Neural cell (in vitro differentiated cells): ENCODE measurements around the gene FGF14.

Experiments
- EP300 ChIP-seq: fragments of 450-650 bp; conservative IDR thresholded peaks from 2 replicates; pipeline ENCODE4 v1.6.1; 2014; ENCODE audit warnings: antibody characterized with exemption, mild to moderate bottlenecking, moderate library complexity; ENCODE audit not compliant: poor library complexity, severe bottlenecking
- RAD21 ChIP-seq: fragments of 450-650 bp; conservative IDR thresholded peaks from 2 replicates; pipeline ENCODE4 v1.6.1; 2014; ENCODE audit warnings: antibody characterized with exemption, mild to moderate bottlenecking, moderate library complexity

- TF ChIP-seq RAD21 (no peak), EP300 (no peak)
Measured at GRCh38 chr13:102250448-102250847, 151.4 kb downstream of the FGF14 start.
